Stimulated activated naive CD8-positive, alpha-beta T cell treated with anti-CD3 and anti-CD28 coated beads, Interleukin-15, Interleukin-2, amounts not matched to agents 100 U/mL and 50 U/mL, for 24 hours (primary cell): ENCODE data around the gene ID3.
"Not testable (repeated sequence)": the region's sequence is repeated elsewhere in the genome, so short reads cannot be mapped to it uniquely, and the experiment has no call there.

Experiments
- ATAC-seq: fragments of 150-1000 bp; cut with Tn5 transposase; one replicate; pipeline ENCODE4 v1.10.0; 2021
- DNase-seq: peaks from one replicate; pipeline ENCODE4 v3.0.0; 2021

The ID3 gene

DNA sequence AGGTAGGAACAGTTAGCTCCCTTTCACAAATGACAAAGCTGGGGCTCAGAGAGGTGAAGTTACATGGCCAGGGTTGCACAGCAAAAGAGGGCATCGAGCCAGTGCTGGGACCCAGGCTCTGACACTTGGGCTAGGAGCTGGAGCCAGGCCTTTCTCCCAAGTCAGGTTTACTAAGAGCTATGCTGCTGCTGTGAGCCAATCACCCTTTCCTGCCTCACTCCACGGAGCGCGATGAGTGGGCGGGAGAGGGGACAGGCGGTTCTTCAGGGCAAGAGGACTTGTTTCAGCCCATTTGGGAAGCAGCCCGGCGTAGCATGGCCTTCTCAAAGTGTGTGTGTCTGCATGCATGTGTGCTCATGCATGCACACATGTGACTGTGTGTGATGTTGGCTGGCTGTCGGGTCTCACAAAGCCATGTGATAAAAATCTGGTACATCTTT lies 10.6 kb downstream of the ID3 start:
- ATAC-seq (no peak), DNase-seq (no peak)

DNA sequence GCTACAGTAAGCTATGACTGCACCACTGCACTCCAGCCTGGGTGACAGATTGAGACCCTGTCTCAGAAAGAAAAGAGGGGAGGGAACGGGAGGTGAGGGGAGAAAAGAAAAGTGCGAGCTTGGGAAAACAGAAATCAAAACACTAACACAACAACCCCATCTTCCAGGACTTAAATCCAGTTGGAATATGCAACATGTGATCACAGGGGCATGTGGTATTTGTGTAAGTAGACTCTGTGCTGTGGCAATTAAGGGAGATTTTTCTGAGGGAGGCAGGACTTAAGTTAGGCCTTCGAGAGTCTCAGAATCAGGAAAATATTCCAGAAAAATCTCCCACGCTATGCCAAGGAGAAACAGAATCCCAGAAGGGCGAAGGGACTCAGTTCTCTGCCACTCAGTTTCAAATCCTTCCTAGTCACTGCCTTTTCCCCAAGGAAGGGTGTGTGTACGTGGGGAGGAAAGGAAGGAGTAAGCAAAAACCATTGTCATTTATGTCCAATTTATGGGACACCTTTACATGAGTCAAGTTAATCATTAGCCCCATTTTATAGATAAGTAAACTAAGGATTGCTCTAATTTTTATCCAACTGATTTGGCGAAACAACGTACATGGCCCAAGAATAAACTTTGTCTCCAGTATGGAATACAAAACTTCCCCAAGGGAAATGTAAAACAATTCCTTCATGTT lies 12.3 kb downstream of the ID3 start:
- DNase-seq (no peak), ATAC-seq (no peak)

DNA sequence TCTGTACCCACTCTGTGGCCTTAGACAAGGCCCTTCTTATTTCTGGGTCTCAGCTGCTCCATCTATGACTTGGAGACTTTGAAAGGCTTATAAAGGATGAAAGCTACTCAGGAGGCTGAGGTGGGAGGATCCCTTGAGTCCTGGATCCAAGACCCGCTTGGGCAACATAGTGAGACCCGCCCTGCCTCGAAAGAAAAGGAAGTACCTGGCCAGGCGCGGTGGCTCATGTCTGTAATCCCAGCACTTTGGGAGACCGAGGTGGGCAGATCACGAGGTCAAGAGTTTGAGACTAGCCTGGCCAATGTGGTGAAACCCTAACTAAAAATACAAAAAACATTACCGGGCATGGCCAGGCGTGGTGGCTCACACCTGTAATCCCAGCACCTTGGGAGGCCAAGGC lies 13.4 kb downstream of the ID3 start:
- ATAC-seq = no peak
- DNase-seq = no peak

GRCh38 chr1:23544444-23545389 lies 14.6 kb downstream of the ID3 start:
- ATAC-seq (peak; percentile 58), DNase-seq (peak; percentile 81)

- ATAC-seq (no peak), DNase-seq (no peak)
Observed at GRCh38 chr1:23543707-23544443, 15.4 kb downstream of the ID3 start.

DNA sequence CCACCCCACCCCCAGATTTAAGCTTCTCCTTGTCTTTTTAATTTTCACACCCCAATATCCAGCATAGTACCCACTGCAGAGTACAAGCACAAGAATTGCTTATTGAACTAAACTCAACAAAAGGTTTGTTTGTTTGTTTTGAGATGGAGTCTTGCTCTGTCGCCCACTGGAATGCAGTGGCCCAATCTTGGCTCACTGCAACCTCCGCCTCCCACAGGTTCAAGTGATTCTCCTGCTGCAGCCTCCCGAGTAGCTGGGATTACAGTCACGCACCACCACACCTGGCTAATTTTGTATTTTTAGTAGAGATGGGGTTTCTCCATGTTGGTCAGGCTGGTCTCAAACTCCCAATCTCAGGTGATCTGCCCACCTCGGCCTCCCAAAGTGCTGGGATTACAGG lies 16.4 kb downstream of the ID3 start:
- not testable (repeated sequence) for DNase-seq

DNA sequence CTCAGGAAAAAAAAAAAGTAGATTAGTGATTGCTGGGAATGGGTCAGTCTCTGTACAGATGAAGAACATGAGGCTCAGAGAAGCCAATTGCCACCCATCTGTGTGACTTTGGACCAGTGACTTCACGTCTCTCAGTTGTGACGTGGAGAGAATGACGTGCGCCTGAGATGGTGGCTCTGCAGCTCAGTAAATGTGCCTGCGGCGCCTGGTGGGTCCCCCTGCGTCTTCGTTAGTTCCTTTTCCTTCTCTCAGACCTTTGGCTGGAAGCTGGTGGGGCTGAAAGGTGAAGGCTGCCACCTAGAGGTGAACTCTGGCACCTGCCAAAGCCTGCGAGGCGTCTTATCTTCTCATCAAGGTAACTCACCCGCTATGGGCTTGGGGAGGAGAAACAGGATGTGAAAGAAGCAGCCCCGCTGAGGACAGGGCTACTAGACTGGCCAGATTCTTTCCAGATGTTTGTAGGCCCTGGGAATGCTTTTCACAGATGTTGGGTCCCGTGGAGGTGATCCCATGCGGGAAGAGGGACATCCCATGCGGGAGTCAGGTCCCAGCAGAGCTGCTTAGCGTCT lies 19.5 kb downstream of the ID3 start:
- ATAC-seq = peak; percentile 97
- DNase-seq = peak; percentile 90

More for the DNA sequence above, 16.4 kb downstream of the ID3 start:
- ATAC-seq = not testable (repeated sequence)

- ATAC-seq (no peak), DNase-seq (no peak)
Observed at GRCh38 chr1:23537296-23537973, 21.9 kb downstream of the ID3 start.

GRCh38 chr1:23533246-23534023 lies 25.9 kb downstream of the ID3 start:
- ATAC-seq (no peak), DNase-seq (no peak)

DNA sequence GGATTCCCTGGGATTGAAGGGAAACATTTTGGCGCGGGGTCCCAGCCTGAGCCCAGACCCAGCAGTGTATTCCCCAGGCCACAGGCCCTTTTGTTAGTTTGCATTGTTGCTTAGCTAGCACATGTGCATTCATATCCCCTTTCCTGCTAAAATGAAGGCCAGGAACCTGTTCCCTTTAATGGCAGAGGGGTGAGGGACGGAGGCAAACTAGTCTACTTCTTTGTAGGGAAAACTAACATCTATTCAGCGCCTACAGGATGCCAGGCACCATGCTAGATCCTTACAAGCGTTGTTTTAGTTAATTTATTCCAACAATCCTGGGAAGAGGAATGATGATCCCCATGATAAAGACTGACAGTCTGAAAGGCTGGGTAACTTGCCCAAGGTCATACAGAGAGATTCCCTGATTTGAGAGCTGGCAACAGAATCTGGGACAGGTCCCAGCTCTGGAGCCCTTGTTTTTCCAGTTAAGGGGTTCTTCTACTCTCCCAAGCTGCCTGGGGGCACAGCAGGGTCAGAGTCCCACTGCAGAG lies 27.7 kb downstream of the ID3 start:
- no peak for ATAC-seq
- DNase-seq = no peak

DNA sequence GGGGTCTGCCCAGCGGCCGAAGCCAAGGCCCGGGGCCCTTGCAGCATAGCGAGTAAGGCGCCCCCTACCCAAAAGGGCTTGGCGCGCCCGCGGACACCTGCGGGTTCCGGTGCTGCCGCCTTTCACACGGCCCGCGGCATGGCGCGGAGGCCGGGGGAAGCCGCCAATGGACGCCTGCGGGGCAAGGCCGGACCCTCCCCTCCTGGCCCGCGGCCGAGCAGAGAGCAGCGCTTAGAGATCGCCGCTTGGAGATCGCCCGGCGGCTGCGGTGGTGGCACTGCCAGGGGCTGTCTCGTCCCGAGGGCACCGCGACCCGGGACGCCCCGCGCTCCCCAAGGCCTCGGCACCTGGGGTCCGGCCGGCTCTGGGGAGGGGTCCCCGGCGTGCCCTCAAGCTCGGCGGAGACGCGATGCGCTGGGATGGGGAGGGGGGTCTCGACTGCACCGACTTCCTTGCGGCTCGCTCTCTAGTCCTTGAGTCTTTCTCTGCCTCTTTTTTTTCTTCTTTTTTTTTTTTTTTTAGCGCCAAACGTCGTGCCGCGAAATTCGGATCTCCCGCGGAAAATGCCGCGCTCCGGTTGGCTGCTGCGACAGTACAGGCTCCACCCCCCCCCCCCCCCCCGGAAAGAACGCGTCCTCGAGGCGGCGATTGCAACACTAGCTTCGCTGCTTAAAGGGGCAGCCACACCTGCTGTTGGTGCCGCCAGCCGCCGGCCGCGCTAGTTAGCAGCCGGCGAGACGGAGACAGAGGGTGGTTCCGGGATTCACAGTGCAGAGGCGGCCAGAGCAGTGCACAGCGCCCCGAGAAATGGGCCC lies 28.3 kb downstream of the ID3 start, which contains the start of gene E2F2:
Gene E2F2, minus strand, starts transcription at position 487 of the 815 bp plus-strand sequence. Its CDS starts 440 bp downstream, at position 47.
- ATAC-seq (peak; percentile 71), DNase-seq (peak; percentile 81)

DNA sequence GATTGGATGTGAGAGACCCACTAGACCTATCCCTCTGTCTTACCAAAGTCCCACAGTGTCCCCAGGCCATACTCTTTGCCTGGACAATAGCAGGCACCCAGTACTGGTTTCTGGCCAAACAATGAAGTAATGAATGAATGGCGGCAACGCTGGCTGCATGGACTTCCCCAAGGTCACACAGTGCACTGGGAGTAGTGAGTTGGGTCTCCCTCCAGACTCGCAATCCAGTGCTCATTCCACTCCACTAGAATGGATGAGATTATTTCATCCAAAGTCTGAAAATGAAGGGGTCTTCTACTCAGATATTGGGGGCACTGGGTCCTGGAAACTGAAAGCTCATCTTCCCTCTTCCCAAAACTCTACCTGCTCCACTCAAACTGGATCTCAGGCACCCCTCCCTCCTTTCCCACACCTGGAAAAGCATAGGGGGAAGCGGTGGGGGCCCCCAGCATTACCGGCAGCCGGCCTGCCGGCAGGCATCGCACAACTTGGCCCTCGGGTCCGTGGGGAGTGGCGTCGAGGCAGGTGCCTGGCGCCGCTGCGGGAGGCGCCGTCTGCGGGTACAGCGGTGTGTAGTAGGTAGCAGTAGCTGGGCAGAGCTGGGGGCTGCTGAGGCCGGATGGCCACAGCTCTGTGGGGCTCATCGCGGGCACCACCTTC lies 29.1 kb downstream of the ID3 start:
- ATAC-seq = no peak
- DNase-seq = peak; percentile 45

DNA sequence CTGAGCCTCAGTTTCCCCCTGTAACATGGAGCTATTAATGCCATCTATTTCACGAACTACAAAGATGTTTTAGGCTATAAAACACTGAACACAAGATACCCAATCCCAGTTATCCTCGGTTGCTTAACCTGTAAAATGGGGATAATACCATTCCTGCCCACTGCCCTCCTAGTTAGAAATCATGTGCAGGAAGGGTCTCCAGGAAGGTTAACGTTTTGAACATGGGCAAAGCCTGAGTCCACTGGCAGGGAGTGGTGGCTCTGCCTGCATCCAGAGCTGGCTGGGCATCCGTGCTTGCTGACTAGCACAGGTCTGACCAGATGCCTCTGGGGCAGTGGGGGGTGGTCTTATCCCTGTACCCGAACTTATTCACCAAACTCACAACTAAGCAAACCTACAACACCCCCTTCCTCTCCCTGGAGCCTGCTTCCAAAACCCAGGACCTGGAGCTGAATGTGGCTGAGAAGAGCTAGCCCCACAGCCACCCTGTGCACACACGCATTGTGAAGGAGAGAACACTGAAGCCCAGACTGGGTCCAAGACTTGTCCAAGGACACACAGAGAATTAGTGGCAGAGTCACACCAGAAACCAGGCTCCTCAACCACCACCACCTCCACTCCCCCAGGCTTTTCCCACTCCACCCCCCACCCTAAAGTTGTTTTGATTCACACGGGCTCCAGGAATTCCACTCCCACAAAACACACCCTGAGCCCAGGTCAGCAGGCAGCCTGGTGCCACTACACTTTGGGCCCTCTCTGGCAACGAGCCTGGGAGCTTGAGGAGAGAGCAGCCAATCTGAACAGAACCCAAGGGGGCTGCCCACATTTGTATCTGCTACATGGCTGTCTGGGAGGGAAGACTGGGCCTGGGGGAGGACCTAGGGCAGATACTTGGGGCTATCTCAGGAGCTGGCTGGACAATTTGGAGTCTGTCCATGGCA lies 29.9 kb downstream of the ID3 start:
- DNase-seq = peak; percentile 27

DNA sequence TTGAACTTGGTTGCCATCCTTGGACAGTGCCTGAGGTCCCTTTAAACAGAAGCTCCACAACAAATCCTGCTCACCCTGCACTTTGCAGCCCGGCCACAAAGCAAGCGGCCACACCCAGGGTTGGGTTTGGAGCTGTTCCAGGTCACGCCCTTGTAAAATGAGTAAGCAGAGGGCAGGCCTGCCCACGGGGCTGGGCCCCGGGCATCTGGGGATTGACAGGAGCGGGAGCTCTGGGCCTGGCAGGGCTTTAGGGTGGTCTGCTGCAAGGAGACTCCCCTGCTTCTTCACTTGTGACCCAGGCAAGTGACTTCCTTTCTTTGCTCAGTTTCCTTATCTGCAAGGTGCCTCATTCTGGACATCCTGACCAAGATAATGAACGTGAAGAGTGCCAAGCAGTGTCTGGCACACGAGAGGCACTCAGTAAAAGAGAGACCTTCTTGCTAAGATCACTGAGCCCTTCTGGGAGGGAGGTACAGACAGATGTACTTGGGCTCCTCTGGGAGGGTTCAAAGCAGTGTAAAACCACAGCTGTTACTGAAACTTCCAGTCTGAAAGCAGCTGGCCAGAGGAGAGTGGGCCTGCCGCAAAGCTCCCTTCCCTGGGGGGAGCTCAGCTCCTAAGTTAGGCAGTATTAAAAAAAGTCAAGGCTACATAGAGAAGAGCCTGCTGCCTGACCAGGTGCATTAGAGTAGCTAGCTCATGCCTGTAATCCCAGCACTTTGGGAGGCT lies 30.9 kb downstream of the ID3 start:
- DNase-seq = peak; percentile 85
- peak; percentile 80 for ATAC-seq

More for the DNA sequence above, 29.9 kb downstream of the ID3 start:
- no peak for ATAC-seq

GRCh38 chr1:23527900-23528249 lies 31.4 kb downstream of the ID3 start:
- DNase-seq = no peak
- no peak for ATAC-seq

- DNase-seq = no peak
- ATAC-seq = no peak
Observed at GRCh38 chr1:23527366-23527765, 31.9 kb downstream of the ID3 start.
